HEK293T (cell line): Measurements from ENCODE around the gene SHROOM1.

ENCODE experiments used
- BHLHE40 ChIP-seq: fragments of 450-650 bp; IDR thresholded peaks from 2 replicates; pipeline ENCODE4 v1.6.1; 2016; ENCODE audit warnings: mild to moderate bottlenecking, moderate library complexity, borderline replicate concordance
- CTBP1 ChIP-seq: fragments of 450-650 bp; IDR thresholded peaks from 2 replicates; pipeline ENCODE4 v1.6.1; 2016; ENCODE audit warnings: borderline replicate concordance
- SP1 ChIP-seq: fragments of 450-650 bp; IDR thresholded peaks from 2 replicates; pipeline ENCODE4 v1.6.1; 2017
- TARDBP ChIP-seq: fragments of 450-650 bp; IDR thresholded peaks from 2 replicates; pipeline ENCODE4 v1.6.1; 2016
- TF ChIP-seq, protein P1 (sequence below): fragments of 450-650 bp; IDR thresholded peaks from 2 replicates; pipeline ENCODE4 v1.6.1; 2016

DNA sequence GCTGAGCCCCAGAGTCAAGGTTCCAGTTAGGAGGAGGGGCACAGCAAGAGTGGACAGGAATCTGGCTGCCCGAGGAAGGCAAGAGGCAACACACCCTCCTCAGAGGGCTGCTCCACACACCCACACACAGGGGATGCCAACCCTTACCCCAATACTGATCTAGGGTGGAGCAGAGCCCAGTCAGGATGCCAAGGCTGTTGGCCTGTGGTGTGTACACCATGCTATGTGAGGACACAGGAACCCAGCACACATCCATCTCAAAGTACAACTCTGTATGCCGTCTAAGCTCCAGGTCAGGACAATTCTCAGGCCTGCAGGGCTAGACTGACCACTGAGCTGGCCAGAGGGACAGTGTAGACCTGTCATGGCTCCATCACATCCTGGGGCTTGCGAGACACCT, 56.0 kb downstream of the SHROOM1 start:
- no peak for TF ChIP-seq TARDBP
- TF ChIP-seq CTBP1: no peak
- no peak for TF ChIP-seq BHLHE40
- TF ChIP-seq, protein P1, sequence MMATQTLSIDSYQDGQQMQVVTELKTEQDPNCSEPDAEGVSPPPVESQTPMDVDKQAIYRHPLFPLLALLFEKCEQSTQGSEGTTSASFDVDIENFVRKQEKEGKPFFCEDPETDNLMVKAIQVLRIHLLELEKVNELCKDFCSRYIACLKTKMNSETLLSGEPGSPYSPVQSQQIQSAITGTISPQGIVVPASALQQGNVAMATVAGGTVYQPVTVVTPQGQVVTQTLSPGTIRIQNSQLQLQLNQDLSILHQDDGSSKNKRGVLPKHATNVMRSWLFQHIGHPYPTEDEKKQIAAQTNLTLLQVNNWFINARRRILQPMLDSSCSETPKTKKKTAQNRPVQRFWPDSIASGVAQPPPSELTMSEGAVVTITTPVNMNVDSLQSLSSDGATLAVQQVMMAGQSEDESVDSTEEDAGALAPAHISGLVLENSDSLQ: no peak
- TF ChIP-seq SP1: no peak
